Neural crest cell (in vitro differentiated cells): ENCODE measurements around the gene CPNE6. TPM values are rescaled to one million over a fixed set of nuclear protein-coding genes. Genes with fewer than 3 reads are reported as not detected.
A peak's percentile ranks its signal among the peaks of the same experiment; 100 is the strongest.

Source experiments
- DNase-seq: peaks from one replicate; pipeline ENCODE4 v3.0.0; 2021; ENCODE audit warnings: low read depth, mixed read lengths, low spot score
- H3K27ac Mint-ChIP-seq: one replicate; pipeline ENCODE4 v1.8.0; 2021; ENCODE audit warnings: mild to moderate bottlenecking, mixed read lengths; ENCODE audit not compliant: unreplicated experiment
- H3K27me3 Mint-ChIP-seq: 2 replicates; pipeline ENCODE4 v1.8.0; 2021; ENCODE audit warnings: low read depth, mild to moderate bottlenecking, mixed read lengths
- H3K36me3 Mint-ChIP-seq: 2 replicates; pipeline ENCODE4 v1.8.0; 2021; ENCODE audit warnings: low read depth, mild to moderate bottlenecking, mixed read lengths
- H3K4me1 Mint-ChIP-seq: 2 replicates; pipeline ENCODE4 v1.8.0; 2021; ENCODE audit warnings: mixed read lengths
- H3K4me3 Mint-ChIP-seq: one replicate; pipeline ENCODE4 v1.8.0; 2021; ENCODE audit warnings: mild to moderate bottlenecking, mixed read lengths
- H3K9me3 Mint-ChIP-seq: 2 replicates; pipeline ENCODE4 v1.8.0; 2021; ENCODE audit warnings: mixed read lengths
- CTCF ChIP-seq: fragments of 200-600 bp; sonication (generic); conservative IDR thresholded peaks from 2 replicates; pipeline ENCODE4 v1.5.0; 2021; ENCODE audit warnings: antibody characterized with exemption, mild to moderate bottlenecking
- total RNA-seq: library from RNA; stranded (reverse); gene quantifications from 2 replicates; pipeline ENCODE4 v1.2.1, GENCODE V29; 2021

The CPNE6 gene
- total RNA-seq, 1 donor from 2014 or later, result not detected

- H3K27me3 Mint-ChIP-seq, result no peaks in the 10 kb centered on the region
- H3K4me1 Mint-ChIP-seq, result peaks cover 10% of the 10 kb centered on the region
- H3K9me3 Mint-ChIP-seq, result no peaks in the 10 kb centered on the region
- no peak for DNase-seq
- peaks cover 5% of the 10 kb centered on the region for H3K36me3 Mint-ChIP-seq
- H3K4me3 Mint-ChIP-seq, result no peak overlapping the region
- TF ChIP-seq CTCF, result no peak
- no peak overlapping the region for H3K27ac Mint-ChIP-seq
Observed at GRCh38 chr14:24106672-24107271, 35.4 kb downstream of the CPNE6 start.

GRCh38 chr14:24108336-24108874, 37.0 kb downstream of the CPNE6 start:
- TF ChIP-seq CTCF, result no peak
- no peaks in the 10 kb centered on the region for H3K9me3 Mint-ChIP-seq
- DNase-seq, result no peak
- H3K4me3 Mint-ChIP-seq, result peak overlapping the region; percentile 74
- H3K4me1 Mint-ChIP-seq, result peaks cover 10% of the 10 kb centered on the region
- H3K27me3 Mint-ChIP-seq, result no peaks in the 10 kb centered on the region
- H3K27ac Mint-ChIP-seq, result no peak overlapping the region
- H3K36me3 Mint-ChIP-seq, result peaks cover 5% of the 10 kb centered on the region

- Mint-ChIP-seq H3K4me1 (peaks cover 21% of the 10 kb centered on the region), H3K4me3 (no peak overlapping the region), H3K36me3 (no peaks in the 10 kb centered on the region), H3K9me3 (no peaks in the 10 kb centered on the region), H3K27me3 (no peaks in the 10 kb centered on the region), H3K27ac (no peak overlapping the region)
- no peak for TF ChIP-seq CTCF
- no peak for DNase-seq
Observed at GRCh38 chr14:24110060-24110459, 38.7 kb downstream of the CPNE6 start.

GRCh38 chr14:24110523-24110922, 39.2 kb downstream of the CPNE6 start:
- Mint-ChIP-seq H3K4me1 (peaks cover 25% of the 10 kb centered on the region), H3K27ac (no peak overlapping the region), H3K27me3 (no peaks in the 10 kb centered on the region), H3K36me3 (no peaks in the 10 kb centered on the region), H3K9me3 (no peaks in the 10 kb centered on the region), H3K4me3 (peak overlapping the region; percentile 38)
- TF ChIP-seq CTCF, result no peak
- DNase-seq, result no peak

GRCh38 chr14:24113379-24113800, 42.0 kb downstream of the CPNE6 start:
- H3K36me3 Mint-ChIP-seq, result no peaks in the 10 kb centered on the region
- H3K27me3 Mint-ChIP-seq, result no peaks in the 10 kb centered on the region
- peaks cover 33% of the 10 kb centered on the region for H3K4me1 Mint-ChIP-seq
- H3K9me3 Mint-ChIP-seq, result no peaks in the 10 kb centered on the region
- no peak for TF ChIP-seq CTCF
- peak overlapping the region; percentile 99 for H3K27ac Mint-ChIP-seq
- H3K4me3 Mint-ChIP-seq, result peak overlapping the region; percentile 99
- no peak for DNase-seq
